ENCODE data around the gene TIPRL.

DNA sequence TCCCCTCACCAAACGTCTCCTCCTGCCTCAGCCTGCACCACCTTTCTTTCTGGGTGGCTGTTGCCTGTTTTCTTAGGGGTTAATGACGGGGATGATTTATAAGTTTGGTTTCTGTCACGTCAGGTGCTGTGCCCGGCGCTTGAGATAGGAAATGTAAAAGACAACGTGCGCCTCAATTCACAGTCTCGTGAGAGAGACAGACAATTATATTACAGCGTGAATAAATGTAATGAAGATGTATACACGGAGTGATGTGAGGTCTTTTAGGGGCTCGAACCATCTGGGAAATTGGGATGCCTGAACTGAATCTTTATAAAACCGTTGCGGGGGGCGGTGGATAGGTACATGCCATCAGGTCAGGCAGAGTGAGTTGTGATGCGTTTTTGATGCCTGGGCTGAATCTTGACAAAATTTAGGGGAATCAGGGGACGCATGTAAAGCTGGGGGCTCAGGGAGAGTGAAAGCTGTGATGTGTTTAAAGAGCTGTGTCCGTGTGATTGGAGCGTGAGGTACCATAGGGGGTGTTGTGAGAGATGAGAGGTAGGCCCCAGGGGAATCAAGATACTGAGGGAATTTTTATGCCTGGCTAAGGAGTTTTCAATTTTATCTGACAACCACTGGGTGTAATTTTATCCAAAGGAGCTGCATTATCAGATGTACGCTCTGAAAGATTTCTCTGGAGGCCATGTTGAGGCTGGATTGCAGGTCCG is 831 bp downstream of the TIPRL start:
- no peak for TF ChIP-seq CTCF (IDR thresholded peaks at IDR 0.05)
- no peak for TF ChIP-seq POLR2A (IDR thresholded peaks at IDR 0.05)

All from heart left ventricle (tissue), 13 donors.